Kidney (tissue), 14 donors: ENCODE results near the gene NDUFA3. TPM values are rescaled to one million over a fixed set of nuclear protein-coding genes. Genes with fewer than 3 reads are reported as not detected.

Source experiments
- DNase-seq, 5 donors: peaks; one replicate each; pipeline ENCODE4 v3.0.0-alpha.2; 2013 to 2020
- FAIRE-seq: peaks from 2 replicates; lab custom pipeline; 2012; peaks lifted over from hg19 to GRCh38; lab: Jason Lieb, UNC
- H3K27ac ChIP-seq, 2 donors: one replicate each; pipeline ENCODE4 v1.7.0; 2013; ENCODE audit warnings: low read depth in 2 of 2, low read length in 2 of 2, inconsistent platforms in 1 of 2
- H3K27me3 ChIP-seq: one replicate; pipeline ENCODE4 v1.7.1; 2013; ENCODE audit warnings: low read length, inconsistent platforms; ENCODE audit not compliant: control insufficient read depth, insufficient read depth
- H3K36me3 ChIP-seq, 3 donors: one replicate each; pipeline versions ENCODE4 v1.7.0 to v1.7.1; 2013; ENCODE audit warnings: low read length in 3 of 3, control low read depth in 1 of 3, inconsistent platforms in 1 of 3; ENCODE audit not compliant: insufficient read depth in 3 of 3, control insufficient read depth in 2 of 3
- H3K4me1 ChIP-seq, 3 donors: one replicate each; pipeline versions ENCODE4 v1.7.0 to v1.7.1; 2013; ENCODE audit warnings: low read length in 3 of 3, inconsistent platforms in 1 of 3, low read depth in 1 of 3; ENCODE audit not compliant: control insufficient read depth in 2 of 3, insufficient read depth in 2 of 3
- H3K4me3 ChIP-seq, 3 donors: one replicate each; pipeline versions ENCODE4 v1.7.0 to v1.8.1; 2013; ENCODE audit warnings: low read length in 3 of 3, control low read depth in 1 of 3, inconsistent platforms in 1 of 3
- H3K9ac ChIP-seq, 3 donors: one replicate each; pipeline versions ENCODE4 v1.7.0 to v1.7.1; 2013; ENCODE audit warnings: low read length in 3 of 3, control low read depth in 1 of 3, inconsistent platforms in 1 of 3
- H3K9me3 ChIP-seq, 3 donors: one replicate each; pipeline versions ENCODE4 v1.7.0 to v1.7.1; 2013; ENCODE audit warnings: low read length in 3 of 3, control low read depth in 1 of 3, inconsistent platforms in 1 of 3; ENCODE audit not compliant: control insufficient read depth in 2 of 3, insufficient read depth in 1 of 3
- CTCF ChIP-seq: IDR thresholded peaks from 3 replicates; pipeline ENCODE4 v1.5.1; 2012; ENCODE audit warnings: mild to moderate bottlenecking, moderate library complexity, borderline replicate concordance; ENCODE audit not compliant: insufficient read depth; ENCODE audit errors: extremely low read depth
- intact Hi-C: fragments of 100-400 bp; cut with DNase I; formaldehyde crosslinking; loops from one replicate; pipeline ENCODE4 v1.11.1; 2022
- polyA plus RNA-seq: library from polyadenylated mRNA; stranded (reverse); fragments of 350-450 nt; fragmentation: Illumina TruSeq; extraction: RNeasy Lipid Tissue Mini Kit (QIAGEN cat#74804); gene quantifications from one replicate; pipeline ENCODE4 v1.2.3, GENCODE V29; 2014; ENCODE audit warnings: low read depth, low replicate concordance; ENCODE audit not compliant: insufficient read depth
- total RNA-seq: library from RNA; stranded (reverse); fragmentation: NEBNext Ultra II Directional; extraction: Animal tissue kit (Norgen Biotek cat#: 25700); gene quantifications from one replicate; pipeline ENCODE4 v1.2.1, GENCODE V29; 2021
- donor health status: control.
- donor health status: control.
- donor health status: control.
- donor health status: control.
- donor health status: control.
- donor health status: DM: yes; HTN: yes; CAD: no.
- donor health status: Normal renal cell carcinoma (clear cell type).

NDUFA3 gene
- total and polyA plus RNA-seq, 2 donors from 2014 or later, result 132 to 1,006 TPM

DNA sequence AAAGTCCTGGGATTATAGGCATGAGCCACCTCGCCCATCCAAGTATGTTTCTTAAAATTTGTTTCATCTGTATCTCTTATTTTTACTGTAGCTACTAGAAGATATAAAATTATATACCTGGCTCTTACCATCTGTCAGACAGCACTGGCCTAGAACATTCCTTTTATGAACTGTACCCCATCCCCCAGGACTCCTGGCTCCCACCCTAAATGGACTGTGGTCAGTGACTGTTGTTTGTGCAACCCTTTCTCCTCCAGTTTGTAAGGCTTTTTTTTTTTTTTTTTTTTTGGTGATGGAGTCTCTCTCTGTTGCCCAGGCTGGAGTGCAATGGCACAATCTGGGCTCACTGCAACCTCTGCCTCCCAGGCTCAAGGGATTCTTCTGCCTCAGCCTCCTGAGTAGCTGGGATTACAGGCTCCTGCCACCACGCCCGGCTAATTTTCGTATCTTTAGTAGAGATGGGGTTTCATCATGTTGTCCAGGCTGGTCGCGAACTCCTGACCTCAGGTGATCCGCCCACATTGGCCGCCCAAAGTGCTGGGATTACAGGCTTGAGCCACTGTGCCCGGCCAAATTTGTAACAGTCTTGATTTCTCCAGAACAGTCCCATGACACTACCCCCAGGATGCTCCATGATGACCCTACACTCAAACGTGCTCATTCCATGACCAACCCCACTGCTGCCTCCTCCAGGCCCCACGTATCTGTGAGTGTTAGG, 2.5 kb downstream of the NDUFA3 start:
- Histone ChIP-seq H3K27ac (no peak overlapping the region), H3K9me3 (no peaks in the 10 kb centered on the region), H3K4me3 (no peak overlapping the region), H3K4me1 (peaks cover 0 to 5% (median 0%) of the 10 kb centered on the region in 3 donors), H3K36me3 (peaks cover 0 to 12% (median 8%) of the 10 kb centered on the region in 3 donors), H3K27me3 (no peaks in the 10 kb centered on the region), H3K9ac (no peak overlapping the region)
- FAIRE-seq (no peak), DNase-seq (peak in 1 of 5 donors; percentile 61)
- intact Hi-C loops, result no loop called here
- TF ChIP-seq CTCF, result no peak

GRCh38 chr19:54105796-54106195, 3.1 kb downstream of the NDUFA3 start:
- H3K36me3 ChIP-seq, result peaks cover 0 to 12% (median 10%) of the 10 kb centered on the region in 3 donors
- no peak overlapping the region for H3K27ac ChIP-seq
- H3K9ac ChIP-seq, result no peak overlapping the region
- H3K27me3 ChIP-seq, result no peaks in the 10 kb centered on the region
- intact Hi-C loops, result no loop called here
- no peaks in the 10 kb centered on the region for H3K9me3 ChIP-seq
- no peak for TF ChIP-seq CTCF
- no peak for FAIRE-seq
- peak in 1 of 5 donors; percentile 55 for DNase-seq
- peaks cover 0 to 5% (median 0%) of the 10 kb centered on the region in 3 donors for H3K4me1 ChIP-seq
- H3K4me3 ChIP-seq, result no peak overlapping the region

DNA sequence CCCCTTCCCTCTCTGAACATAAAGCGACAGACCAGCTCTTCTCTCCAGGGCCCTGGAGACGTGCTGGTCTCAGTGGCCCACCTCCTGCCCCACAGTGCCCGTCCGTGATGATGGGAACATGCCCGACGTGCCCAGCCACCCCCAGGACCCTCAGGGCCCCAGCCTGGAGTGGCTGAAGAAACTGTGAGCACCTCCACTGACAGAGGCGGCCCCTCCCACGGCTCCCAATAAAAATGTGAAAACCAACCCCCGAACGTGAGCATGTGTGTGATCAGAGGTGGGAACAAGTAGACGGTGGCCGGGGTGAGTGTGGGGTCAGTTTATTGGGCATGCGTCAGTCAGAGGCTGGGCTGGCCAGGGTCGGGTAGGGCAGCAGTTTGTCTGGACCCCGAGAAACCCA, 4.1 kb downstream of the NDUFA3 start:
- FAIRE-seq (no peak), DNase-seq (peak in 1 of 5 donors; percentile 59)
- intact Hi-C loops, result no loop called here
- peaks cover 0 to 5% (median 0%) of the 10 kb centered on the region in 3 donors for H3K4me1 ChIP-seq
- H3K27me3 ChIP-seq, result no peaks in the 10 kb centered on the region
- H3K36me3 ChIP-seq, result peaks cover 0 to 12% (median 12%) of the 10 kb centered on the region in 3 donors
- TF ChIP-seq CTCF, result no peak
- no peak overlapping the region for H3K27ac ChIP-seq
- no peaks in the 10 kb centered on the region for H3K9me3 ChIP-seq
- no peak overlapping the region for H3K4me3 ChIP-seq
- H3K9ac ChIP-seq, result no peak overlapping the region
